Stimulated activated CD8-positive, alpha-beta memory T cell treated with anti-CD3 and anti-CD28 coated beads, Interleukin-7, amount 100 ng/mL, for 1 hour (primary cell): ENCODE data around the gene SLC35F1.
"Not testable (repeated sequence)": the region's sequence is repeated elsewhere in the genome, so short reads cannot be mapped to it uniquely, and the experiment has no call there.

ENCODE experiments used
- DNase-seq, 2 donors: peaks; one replicate each; pipeline ENCODE4 v3.0.0-alpha.2; 2020; ENCODE audit warnings: low read depth in 2 of 2

The SLC35F1 gene

GRCh38 chr6:117992856-117993255 is 85.8 kb downstream of the SLC35F1 start:
- DNase-seq = no peak

GRCh38 chr6:118012944-118013343 is 105.9 kb downstream of the SLC35F1 start:
- no peak for DNase-seq

- no peak for DNase-seq
These were observed 109.5 kb downstream of the SLC35F1 start for GRCh38 chr6:118016532-118016931.

GRCh38 chr6:118017301-118017848 is 110.3 kb downstream of the SLC35F1 start:
- no peak for DNase-seq

- no peak for DNase-seq
These were observed 116.7 kb downstream of the SLC35F1 start for GRCh38 chr6:118023771-118024170.

GRCh38 chr6:118029967-118030366 is 122.9 kb downstream of the SLC35F1 start:
- DNase-seq = no peak

- DNase-seq = not testable (repeated sequence)
These were observed 130.4 kb downstream of the SLC35F1 start for GRCh38 chr6:118037479-118037878.

- no peak for DNase-seq
These were observed 135.8 kb downstream of the SLC35F1 start for GRCh38 chr6:118042855-118043254.

GRCh38 chr6:118044275-118044674 is 137.2 kb downstream of the SLC35F1 start:
- DNase-seq = no peak

- DNase-seq = no peak
These were observed 147.0 kb downstream of the SLC35F1 start for GRCh38 chr6:118054082-118054481.

- DNase-seq = no peak
These were observed 154.6 kb downstream of the SLC35F1 start for GRCh38 chr6:118061666-118062065.

- no peak for DNase-seq
These were observed 173.5 kb downstream of the SLC35F1 start for GRCh38 chr6:118080547-118080946.

GRCh38 chr6:118083711-118084110 is 176.6 kb downstream of the SLC35F1 start:
- no peak for DNase-seq

- no peak for DNase-seq
These were observed 178.6 kb downstream of the SLC35F1 start for GRCh38 chr6:118085665-118086064.

GRCh38 chr6:118086159-118086558 is 179.1 kb downstream of the SLC35F1 start:
- no peak for DNase-seq

GRCh38 chr6:118092086-118092485 is 185.0 kb downstream of the SLC35F1 start:
- no peak for DNase-seq

GRCh38 chr6:118097576-118097975 is 190.5 kb downstream of the SLC35F1 start:
- no peak for DNase-seq

GRCh38 chr6:118100717-118101116 is 193.7 kb downstream of the SLC35F1 start:
- DNase-seq = no peak

GRCh38 chr6:118101220-118101619 is 194.2 kb downstream of the SLC35F1 start:
- DNase-seq = no peak

GRCh38 chr6:118101831-118102345 is 194.8 kb downstream of the SLC35F1 start:
- no peak for DNase-seq

GRCh38 chr6:118102401-118102800 is 195.3 kb downstream of the SLC35F1 start:
- DNase-seq = no peak

- no peak for DNase-seq
These were observed 196.5 kb downstream of the SLC35F1 start for GRCh38 chr6:118103381-118104146.

- no peak for DNase-seq
These were observed 215.2 kb downstream of the SLC35F1 start for GRCh38 chr6:118122161-118122725.
